K562 (cell line): ENCODE measurements around the gene C6orf62. TPM values are rescaled to one million over a fixed set of nuclear protein-coding genes. Genes with fewer than 3 reads are reported as not detected.

Source experiments
- ATAC-seq: fragments of 200-7000 bp; cut with Tn5 transposase; 3 replicates; pipeline ENCODE4 v1.9.1; 2020; ENCODE audit warnings: moderate library complexity
- BruUV-seq: library from RNA; stranded (reverse); fragments of 400-500 nt; replicated peaks from 2 replicates; lab custom pipeline; 2021; lab: Mats Ljungman, UMichigan
- CTCF ChIA-PET: fragments of 300-600 bp; formaldehyde crosslinking; extraction: SDS; loops from one replicate; lab custom pipeline; 2021; ENCODE audit warnings: low intra/inter-chr PET ratio; lab: Yijun Ruan, JAX
- POLR2A ChIA-PET: fragments of 300-600, 350-650 bp; sonication (Branson Sonifier 250); formaldehyde crosslinking; extraction: SDS; loops from one replicate; lab custom pipeline; 2021; ENCODE audit warnings: antibody characterized with exemption, inconsistent platforms; lab: Yijun Ruan, JAX
- DNase-seq, 4 experiments: peaks; one replicate each; pipeline versions ENCODE4 v3.0.0 to v3.0.0-alpha.2; 2011 to 2018; ENCODE audit warnings: low spot score in 3 of 4, mixed read lengths in 3 of 4; ENCODE audit errors: extremely low read depth in 1 of 4
- FAIRE-seq: peaks from 2 replicates; lab custom pipeline; 2011; peaks lifted over from hg19 to GRCh38; lab: Jason Lieb, UNC
- H2AFZ ChIP-seq: 2 replicates; pipeline ENCODE4 v1.6.0; 2011; ENCODE audit warnings: low read depth, low read length, control low read depth, inconsistent platforms
- H3K27ac ChIP-seq: fragments of 200-600 bp; 3 replicates; pipeline ENCODE4 v1.8.0; 2011; ENCODE audit warnings: low read depth, mild to moderate bottlenecking, control low read depth, inconsistent platforms, low read length, moderate library complexity, mixed read lengths; ENCODE audit errors: extremely low read depth
- H3K27me3 ChIP-seq, 2 experiments: fragments of 300-600 bp in 1 of 2; 2 replicates in 1 of 2; 3 replicates in 1 of 2; pipeline versions ENCODE4 v1.6.0 to v1.8.0; 2011; ENCODE audit warnings: inconsistent platforms in 2 of 2, low read length in 2 of 2, mild to moderate bottlenecking in 1 of 2, mixed read lengths in 1 of 2, moderate library complexity in 1 of 2; ENCODE audit not compliant: control insufficient read depth in 2 of 2, insufficient read depth in 2 of 2
- H3K36me3 ChIP-seq: fragments of 300-600 bp; 3 replicates; pipeline ENCODE4 v1.8.0; 2011; ENCODE audit warnings: mild to moderate bottlenecking, low read length, inconsistent platforms; ENCODE audit not compliant: control insufficient read depth, insufficient read depth
- H3K4me1 ChIP-seq, 2 experiments: fragments of 200-600 bp in 1 of 2; replicated peaks in 1 of 2; 2 replicates in 1 of 2; 3 replicates in 1 of 2; pipeline versions ENCODE4 v1.5.1 to v1.8.0; 2011; ENCODE audit warnings: inconsistent platforms in 2 of 2, low read length in 2 of 2, mild to moderate bottlenecking in 1 of 2, mixed read lengths in 1 of 2, moderate library complexity in 1 of 2; ENCODE audit not compliant: control insufficient read depth in 2 of 2, insufficient read depth in 2 of 2
- H3K4me2 ChIP-seq: 2 replicates; pipeline ENCODE4 v1.6.1; 2011; ENCODE audit warnings: low read length, control low read depth, inconsistent platforms, mixed read lengths; ENCODE audit not compliant: insufficient read depth
- H3K4me3 ChIP-seq: fragments of 200-600 bp; sonication (generic), shearing (Covaris generic); 2 replicates; pipeline ENCODE4 v1.5.1; 2016; ENCODE audit warnings: control low read depth, inconsistent platforms
- H3K79me2 ChIP-seq: fragments of 200-600 bp; 3 replicates; pipeline ENCODE4 v1.8.0; 2011; ENCODE audit warnings: low read length, inconsistent platforms; ENCODE audit not compliant: control insufficient read depth, insufficient read depth
- H3K9ac ChIP-seq, 2 experiments: 2 replicates each; pipeline versions ENCODE4 v1.6.0 to v1.6.1; 2011; ENCODE audit warnings: low read depth in 2 of 2, low read length in 2 of 2, control low read depth in 1 of 2, inconsistent platforms in 1 of 2, mild to moderate bottlenecking in 1 of 2, mixed read lengths in 1 of 2; ENCODE audit not compliant: insufficient read depth in 1 of 2
- H3K9me1 ChIP-seq: one replicate; pipeline ENCODE4 v1.6.0; 2011; ENCODE audit warnings: inconsistent platforms, mild to moderate bottlenecking, low read length, moderate library complexity; ENCODE audit not compliant: control insufficient read depth, insufficient read depth
- H3K9me3 ChIP-seq: replicated peaks from 2 replicates; pipeline ENCODE4 v1.5.1; 2011; ENCODE audit warnings: low read depth, low read length, inconsistent platforms; ENCODE audit not compliant: control insufficient read depth, insufficient read depth
- H4K20me1 ChIP-seq: replicated peaks from 2 replicates; pipeline ENCODE4 v1.6.1; 2011; ENCODE audit warnings: low read length, inconsistent platforms, mixed read lengths; ENCODE audit not compliant: control insufficient read depth, insufficient read depth
- BRD9 ChIP-seq: fragments of 450-650 bp; IDR thresholded peaks from 2 replicates; pipeline ENCODE4 v1.6.1; 2018; ENCODE audit warnings: low read depth; ENCODE audit not compliant: partially characterized antibody
- GATAD2B ChIP-seq: fragments of 450-650 bp; IDR thresholded peaks from 2 replicates; pipeline ENCODE4 v1.6.1; 2017; ENCODE audit warnings: mild to moderate bottlenecking, borderline replicate concordance
- JUNB ChIP-seq: fragments of 450-650 bp; formaldehyde crosslinking; conservative IDR thresholded peaks from 2 replicates; pipeline ENCODE4 v1.4.0; 2020; ENCODE audit warnings: mild to moderate bottlenecking
- NCOA6 ChIP-seq: fragments of 450-650 bp; IDR thresholded peaks from 2 replicates; pipeline ENCODE4 v1.6.1; 2017; ENCODE audit warnings: mild to moderate bottlenecking
- NCOR1 ChIP-seq: fragments of 450-650 bp; IDR thresholded peaks from 2 replicates; pipeline ENCODE4 v1.6.1; 2016; ENCODE audit warnings: mild to moderate bottlenecking, moderate library complexity
- NFE2 ChIP-seq: IDR thresholded peaks from 2 replicates; pipeline ENCODE4 v1.6.1; 2014; ENCODE audit warnings: antibody characterized with exemption, low read depth
- POLR2AphosphoS5 ChIP-seq: IDR thresholded peaks from 2 replicates; pipeline ENCODE4 v1.6.1; 2011; ENCODE audit warnings: mild to moderate bottlenecking, low read depth, low read length, moderate library complexity; ENCODE audit not compliant: control insufficient read depth, insufficient read depth
- SMC3 ChIP-seq: conservative IDR thresholded peaks from 2 replicates; pipeline ENCODE4 v1.6.1; 2011; ENCODE audit warnings: low read depth, low read length, improper control_type of control experiment; ENCODE audit not compliant: insufficient read depth
- SRSF3 ChIP-seq: fragments of 200-400 bp; formaldehyde crosslinking; IDR thresholded peaks from 2 replicates; pipeline ENCODE4 v1.6.1; 2016; ENCODE audit warnings: mild to moderate bottlenecking, low read length, moderate library complexity; ENCODE audit not compliant: insufficient read depth
- ZKSCAN3 ChIP-seq: fragments of 250-450 bp; sonication (Bioruptor Pico); IDR thresholded peaks from 2 replicates; pipeline ENCODE4 v1.4.0; 2020
- ZNF24 ChIP-seq: fragments of 450-650 bp; IDR thresholded peaks from 2 replicates; pipeline ENCODE4 v1.6.1; 2016
- whole genome bisulfite sequencing: fragments of 100-300 bp; shearing (Covaris generic); methylation state at CpG from one replicate; pipeline ENCODE4 v1.1.6; 2016; ENCODE audit warnings: low coverage, mixed read lengths; ENCODE audit not compliant: insufficient coverage; ENCODE audit errors: missing lambda C conversion rate; 5-methylcytosine and 5-hydroxymethylcytosine counted together
- in situ Hi-C: fragments of 300-500 bp; cut with MboI; formaldehyde crosslinking; loops from 4 replicates; pipeline ENCODE4 v1.15.0; 2018; ENCODE audit warnings: inconsistent platforms, mixed read lengths
- intact Hi-C: fragments of 100-400 bp; cut with micrococcal nuclease; formaldehyde crosslinking; loops from 2 replicates; pipeline ENCODE4 v1.14.2; 2022
- polyA plus RNA-seq, 8 experiments: library from polyadenylated mRNA; depleted of rRNA in 4 of 8; stranded (reverse) in 5 of 8; unstranded in 3 of 8; fragments of >200 nt; fragmentation: Nextera tagmentation in 2 of 8; fragmentation: Illumina TruSeq in 1 of 8; extraction: Ambion mirVana in 2 of 8; extraction: Trizol in 1 of 8; gene quantifications; 2 replicates each; pipeline versions ENCODE4 v1.2.1 to v1.2.3, GENCODE V29; 2011 to 2014; ENCODE audit warnings: inconsistent platforms in 1 of 8, missing spikeins in 1 of 8
- total RNA-seq, 7 experiments: library from RNA; depleted of rRNA in 6 of 7; stranded (reverse); fragments of >200 nt in 6 of 7; fragmentation: Illumina TruSeq in 2 of 7; extraction: Trizol in 2 of 7; gene quantifications; 2 replicates each; pipeline versions ENCODE4 v1.2.1 to v1.2.3, GENCODE V29; 2011 to 2021; ENCODE audit warnings: low replicate concordance in 1 of 7
- TF ChIP-seq, protein P1 (sequence below): fragments of 250-450 bp; sonication (Bioruptor Pico); IDR thresholded peaks from 2 replicates; pipeline ENCODE4 v1.9.0; 2021; ENCODE audit warnings: mild to moderate bottlenecking

C6orf62 gene
- total and polyA plus RNA-seq, 9 of the 15 experiments (the other 6 are each of a cell fraction or from before 2014, with no cell fraction given): 48.5 to 579 (median 111) TPM

DNA sequence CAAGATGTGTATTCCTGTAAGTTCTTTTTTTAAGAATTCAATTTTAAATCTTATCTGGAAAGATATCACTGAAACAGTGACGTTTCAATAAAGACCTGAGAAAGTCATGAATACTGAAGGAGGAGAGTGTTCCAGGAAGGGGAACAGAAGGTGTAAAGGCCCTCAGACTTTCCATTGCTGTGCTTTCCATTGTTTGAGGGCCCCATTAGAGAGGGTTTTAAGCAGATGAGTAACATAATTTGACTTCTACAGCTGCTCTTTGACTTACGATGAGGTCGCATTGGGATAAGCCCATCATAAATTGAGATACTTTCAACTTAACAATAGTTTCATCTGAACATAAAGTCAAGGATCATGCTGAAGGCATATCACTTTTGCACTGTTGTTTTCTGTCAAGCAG is 27.4 kb downstream of the C6orf62 start:
- 68% methylated on average over 3 of the region's 3 CpGs for WGBS
- ATAC-seq (no peak), DNase-seq (no peak), FAIRE-seq (no peak)
- in situ Hi-C loops (no loop called here), intact Hi-C loops (no loop called here)
- H3K27ac ChIP-seq: no peak overlapping the region
- CTCF ChIA-PET: no interaction called here
- no peak overlapping the region for H3K4me3 ChIP-seq
- H2AFZ ChIP-seq: no peak overlapping the region
- POLR2A ChIA-PET: interaction anchor here (1.2 kb wide), 1 partner anchor 10 kb away, joined by 3 read pairs; no protein-coding TSS in a partner anchor
- H3K27me3 ChIP-seq: no peaks in the 10 kb centered on the region
- no peaks in the 10 kb centered on the region for H4K20me1 ChIP-seq
- H3K4me2 ChIP-seq: no peak overlapping the region
- no peaks in the 10 kb centered on the region for H3K9me3 ChIP-seq
- H3K79me2 ChIP-seq: no peaks in the 10 kb centered on the region
- peaks cover 3% of the 10 kb centered on the region; the same call in 2 of the 3 replicates for H3K36me3 ChIP-seq
- no peaks in the 10 kb centered on the region for H3K9me1 ChIP-seq
- TF ChIP-seq JUNB: no peak
- no peak for TF ChIP-seq NCOA6
- TF ChIP-seq POLR2AphosphoS5: no peak
- no peak for TF ChIP-seq BRD9
- TF ChIP-seq, protein P1, sequence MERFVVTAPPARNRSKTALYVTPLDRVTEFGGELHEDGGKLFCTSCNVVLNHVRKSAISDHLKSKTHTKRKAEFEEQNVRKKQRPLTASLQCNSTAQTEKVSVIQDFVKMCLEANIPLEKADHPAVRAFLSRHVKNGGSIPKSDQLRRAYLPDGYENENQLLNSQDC (CRISPR knock-in tag): no peak
- no peak for TF ChIP-seq NFE2
- no peak for TF ChIP-seq GATAD2B
- no peak for TF ChIP-seq SMC3
- no peak for TF ChIP-seq ZNF24
- no peak for TF ChIP-seq NCOR1
- no peak for TF ChIP-seq ZKSCAN3 (CRISPR knock-in tag)
- TF ChIP-seq SRSF3: no peak
- H3K9ac ChIP-seq: no peak overlapping the region
- H3K4me1 ChIP-seq: no peaks in the 10 kb centered on the region
- no TSS peak for BruUV-seq
